HepG2 (cell line): Measurements from ENCODE around the gene PCNP. TPM values are rescaled to one million over a fixed set of nuclear protein-coding genes. Genes with fewer than 3 reads are reported as not detected.

Experiments
- CBFB ChIP-seq: sonication (generic); formaldehyde crosslinking; IDR thresholded peaks from 2 replicates; pipeline ENCODE4 v1.4.0; 2020; ENCODE audit warnings: missing genetic modification reagents
- CENPT ChIP-seq: sonication (generic); formaldehyde crosslinking; IDR thresholded peaks from 2 replicates; pipeline ENCODE4 v1.8.0; 2022; ENCODE audit warnings: low read depth, mild to moderate bottlenecking, moderate library complexity, missing genetic modification reagents
- EZH2 ChIP-seq: conservative IDR thresholded peaks from 2 replicates; pipeline ENCODE4 v1.6.1; 2012; ENCODE audit warnings: mild to moderate bottlenecking, low read depth, low read length, moderate library complexity
- MTA3 ChIP-seq: sonication (generic); formaldehyde crosslinking; IDR thresholded peaks from 2 replicates; pipeline ENCODE4 v1.4.0; 2020; ENCODE audit warnings: missing genetic modification reagents
- NFYC ChIP-seq: IDR thresholded peaks from 2 replicates; pipeline ENCODE4 v1.6.1; 2016; ENCODE audit warnings: missing genetic modification reagents, missing compliant biosample characterization
- SMC3 ChIP-seq: IDR thresholded peaks from 2 replicates; pipeline ENCODE4 v1.6.1; 2011; ENCODE audit warnings: low read length, improper control_type of control experiment
- SP5 ChIP-seq: IDR thresholded peaks from 2 replicates; pipeline ENCODE4 v1.6.1; 2016; ENCODE audit warnings: low read depth, borderline replicate concordance
- U2AF1 ChIP-seq: fragments of 200-400 bp; formaldehyde crosslinking; optimal IDR thresholded peaks from 2 replicates; pipeline ENCODE3; 2017; ENCODE audit warnings: mild to moderate bottlenecking, low read depth, low read length
- ZBTB42 ChIP-seq: sonication (generic); formaldehyde crosslinking; IDR thresholded peaks from 2 replicates; pipeline ENCODE4 v1.5.0; 2020; ENCODE audit warnings: mild to moderate bottlenecking, missing genetic modification reagents
- ZHX2 ChIP-seq, 2 experiments: sonication (generic) in 1 of 2; formaldehyde crosslinking in 1 of 2; IDR thresholded peaks; 2 replicates each; pipeline versions ENCODE4 v1.6.1 to v1.9.0; 2014 to 2022; ENCODE audit warnings: antibody characterized with exemption in 1 of 2, borderline replicate concordance in 1 of 2, inconsistent platforms in 1 of 2, low read depth in 1 of 2, missing genetic modification reagents in 1 of 2
- ZKSCAN1 ChIP-seq: fragments of 150-350 bp; IDR thresholded peaks from 2 replicates; pipeline ENCODE4 v1.6.1; 2014; ENCODE audit warnings: low read length
- ZNF232 ChIP-seq: sonication (generic); formaldehyde crosslinking; IDR thresholded peaks from 2 replicates; pipeline ENCODE4 v1.4.0; 2020; ENCODE audit warnings: missing genetic modification reagents, borderline replicate concordance
- ZNF557 ChIP-seq: sonication (generic); formaldehyde crosslinking; IDR thresholded peaks from 2 replicates; pipeline ENCODE4 v1.4.0; 2020; ENCODE audit warnings: missing genetic modification reagents
- ZNF7 ChIP-seq: IDR thresholded peaks from 2 replicates; pipeline ENCODE4 v1.6.1; 2016; ENCODE audit warnings: missing biosample characterization, missing genetic modification reagents
- ZNF773 ChIP-seq: sonication (generic); formaldehyde crosslinking; IDR thresholded peaks from 2 replicates; pipeline ENCODE4 v1.4.0; 2020; ENCODE audit warnings: missing genetic modification reagents, borderline replicate concordance
- polyA plus RNA-seq, 8 experiments: library from polyadenylated mRNA; depleted of rRNA in 3 of 8; stranded (reverse) in 7 of 8; unstranded in 1 of 8; fragments of >200 nt; fragmentation: Illumina TruSeq in 4 of 8; extraction: Trizol in 4 of 8; gene quantifications; 2 replicates each; pipeline versions ENCODE4 v1.2.1 to v1.2.3, GENCODE V29; 2011 to 2016; ENCODE audit warnings: low read depth in 4 of 8, missing spikeins in 1 of 8, mixed read lengths in 1 of 8; ENCODE audit not compliant: insufficient read depth in 1 of 8
- total RNA-seq, 5 experiments: library from RNA; depleted of rRNA; stranded (reverse); fragments of >200 nt; fragmentation: Illumina TruSeq; extraction: Trizol; gene quantifications; 2 replicates each; pipeline ENCODE4 v1.2.3, GENCODE V29; 2016; ENCODE audit warnings: low read depth in 1 of 5
- TF ChIP-seq, protein P1 (sequence below), 2 experiments: sonication (generic) in 1 of 2; formaldehyde crosslinking in 1 of 2; IDR thresholded peaks; 2 replicates each; pipeline versions ENCODE4 v1.4.0 to v1.6.1; 2018 to 2020; ENCODE audit warnings: missing genetic modification reagents in 2 of 2, borderline replicate concordance in 1 of 2, low read depth in 1 of 2, mild to moderate bottlenecking in 1 of 2, missing biosample characterization in 1 of 2
- TF ChIP-seq, protein P2 (sequence below): sonication (generic); formaldehyde crosslinking; IDR thresholded peaks from 2 replicates; pipeline ENCODE4 v1.4.0; 2020; ENCODE audit warnings: missing genetic modification reagents

PCNP gene
- total and polyA plus RNA-seq, 2 of the 13 experiments (the other 11 are each of a cell fraction or from before 2014, with no cell fraction given) = 44.1 to 78.2 TPM

DNA sequence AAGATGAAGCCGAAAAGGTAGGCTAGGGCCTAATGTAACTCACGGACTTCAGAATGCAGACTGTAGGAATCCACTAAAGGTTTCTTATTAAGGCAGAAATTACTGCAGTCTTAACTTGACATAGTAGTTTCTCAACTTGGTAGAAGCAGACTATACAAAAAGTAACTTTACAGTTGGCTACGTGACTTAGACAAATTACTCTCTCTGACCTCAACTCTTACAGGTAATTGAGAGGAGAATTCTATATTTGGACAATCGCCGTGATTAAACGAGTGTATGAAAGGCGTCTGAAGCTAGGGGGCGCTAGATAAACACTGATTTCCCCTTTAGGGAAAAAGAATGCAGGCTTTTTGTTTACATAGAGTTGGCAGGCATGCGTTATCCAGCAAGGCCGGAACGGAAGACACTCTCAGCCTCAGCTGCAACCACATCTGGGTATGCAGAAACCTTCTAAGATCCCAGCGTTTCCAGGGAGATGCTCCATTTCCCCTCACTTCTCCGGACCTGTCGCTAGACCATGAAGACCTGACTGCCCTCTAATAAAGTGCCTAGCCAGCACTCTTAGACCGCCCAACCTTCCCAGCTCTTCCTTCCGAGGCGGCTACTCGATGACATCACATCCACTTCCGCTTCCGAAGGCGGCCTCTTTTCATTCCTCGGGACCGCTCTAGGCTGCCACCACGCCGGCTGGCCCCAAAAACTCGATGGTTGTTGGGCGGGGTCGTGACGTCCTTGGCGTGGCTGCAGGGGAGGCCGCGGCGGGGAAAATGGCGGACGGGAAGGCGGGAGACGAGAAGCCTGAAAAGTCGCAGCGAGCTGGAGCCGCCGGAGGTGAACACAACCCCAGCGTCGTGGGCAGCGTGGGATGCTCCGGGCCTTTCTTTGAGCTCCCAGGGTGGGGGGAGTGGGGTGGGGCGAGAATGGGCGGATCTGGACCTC is at the start of gene PCNP (continued):
- TF ChIP-seq, protein P1, sequence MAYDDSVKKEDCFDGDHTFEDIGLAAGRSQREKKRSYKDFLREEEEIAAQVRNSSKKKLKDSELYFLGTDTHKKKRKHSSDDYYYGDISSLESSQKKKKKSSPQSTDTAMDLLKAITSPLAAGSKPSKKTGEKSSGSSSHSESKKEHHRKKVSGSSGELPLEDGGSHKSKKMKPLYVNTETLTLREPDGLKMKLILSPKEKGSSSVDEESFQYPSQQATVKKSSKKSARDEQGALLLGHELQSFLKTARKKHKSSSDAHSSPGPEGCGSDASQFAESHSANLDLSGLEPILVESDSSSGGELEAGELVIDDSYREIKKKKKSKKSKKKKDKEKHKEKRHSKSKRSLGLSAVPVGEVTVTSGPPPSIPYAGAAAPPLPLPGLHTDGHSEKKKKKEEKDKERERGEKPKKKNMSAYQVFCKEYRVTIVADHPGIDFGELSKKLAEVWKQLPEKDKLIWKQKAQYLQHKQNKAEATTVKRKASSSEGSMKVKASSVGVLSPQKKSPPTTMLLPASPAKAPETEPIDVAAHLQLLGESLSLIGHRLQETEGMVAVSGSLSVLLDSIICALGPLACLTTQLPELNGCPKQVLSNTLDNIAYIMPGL (CRISPR knock-in tag; IDR thresholded peaks at IDR 0.05; ENCODE audit: borderline replicate concordance in 1 of 2, low read depth in 1 of 2) = peak; percentile 76 to 83
- TF ChIP-seq, protein P2, sequence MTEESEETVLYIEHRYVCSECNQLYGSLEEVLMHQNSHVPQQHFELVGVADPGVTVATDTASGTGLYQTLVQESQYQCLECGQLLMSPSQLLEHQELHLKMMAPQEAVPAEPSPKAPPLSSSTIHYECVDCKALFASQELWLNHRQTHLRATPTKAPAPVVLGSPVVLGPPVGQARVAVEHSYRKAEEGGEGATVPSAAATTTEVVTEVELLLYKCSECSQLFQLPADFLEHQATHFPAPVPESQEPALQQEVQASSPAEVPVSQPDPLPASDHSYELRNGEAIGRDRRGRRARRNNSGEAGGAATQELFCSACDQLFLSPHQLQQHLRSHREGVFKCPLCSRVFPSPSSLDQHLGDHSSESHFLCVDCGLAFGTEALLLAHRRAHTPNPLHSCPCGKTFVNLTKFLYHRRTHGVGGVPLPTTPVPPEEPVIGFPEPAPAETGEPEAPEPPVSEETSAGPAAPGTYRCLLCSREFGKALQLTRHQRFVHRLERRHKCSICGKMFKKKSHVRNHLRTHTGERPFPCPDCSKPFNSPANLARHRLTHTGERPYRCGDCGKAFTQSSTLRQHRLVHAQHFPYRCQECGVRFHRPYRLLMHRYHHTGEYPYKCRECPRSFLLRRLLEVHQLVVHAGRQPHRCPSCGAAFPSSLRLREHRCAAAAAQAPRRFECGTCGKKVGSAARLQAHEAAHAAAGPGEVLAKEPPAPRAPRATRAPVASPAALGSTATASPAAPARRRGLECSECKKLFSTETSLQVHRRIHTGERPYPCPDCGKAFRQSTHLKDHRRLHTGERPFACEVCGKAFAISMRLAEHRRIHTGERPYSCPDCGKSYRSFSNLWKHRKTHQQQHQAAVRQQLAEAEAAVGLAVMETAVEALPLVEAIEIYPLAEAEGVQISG (CRISPR knock-in tag) = peak; percentile 99
- TF ChIP-seq U2AF1 (peak; percentile 98), SMC3 (peak; percentile 63), ZNF773 (CRISPR knock-in tag) (no peak), ZKSCAN1 (0 out of 2 replicates have a peak, but pooled peaks have one; percentile 14), ZHX2 (IDR thresholded peaks at IDR 0.05; ENCODE audit: low read depth) (peak; percentile 93), ZHX2 (CRISPR knock-in tag; IDR thresholded peaks at IDR 0.05; ENCODE audit: borderline replicate concordance) (no peak), SP5 (CRISPR knock-in tag) (peak; percentile 76), ZNF7 (CRISPR knock-in tag) (no peak), ZNF232 (no peak), EZH2 (no peak), ZBTB42 (CRISPR knock-in tag) (0 out of 2 replicates have a peak, but pooled peaks have one; percentile 34), CENPT (no peak), MTA3 (CRISPR knock-in tag) (no peak), ZNF557 (CRISPR knock-in tag) (no peak), CBFB (CRISPR knock-in tag) (peak; percentile 70), NFYC (no peak; the same call in 1 of the 2 replicates)
